HG02642 (cell line): ENCODE measurements around the gene OR52A5.
"Not testable (repeated sequence)": the region's sequence is repeated elsewhere in the genome, so short reads cannot be mapped to it uniquely, and the experiment has no call there.

Experiments
- ATAC-seq: cut with Tn5 transposase; IDR thresholded peaks from one replicate; pipeline ENCODE4 v1.9.1; 2021; ENCODE audit warnings: mild to moderate bottlenecking; ENCODE audit not compliant: unreplicated experiment, poor library complexity

Gene OR52A5

DNA sequence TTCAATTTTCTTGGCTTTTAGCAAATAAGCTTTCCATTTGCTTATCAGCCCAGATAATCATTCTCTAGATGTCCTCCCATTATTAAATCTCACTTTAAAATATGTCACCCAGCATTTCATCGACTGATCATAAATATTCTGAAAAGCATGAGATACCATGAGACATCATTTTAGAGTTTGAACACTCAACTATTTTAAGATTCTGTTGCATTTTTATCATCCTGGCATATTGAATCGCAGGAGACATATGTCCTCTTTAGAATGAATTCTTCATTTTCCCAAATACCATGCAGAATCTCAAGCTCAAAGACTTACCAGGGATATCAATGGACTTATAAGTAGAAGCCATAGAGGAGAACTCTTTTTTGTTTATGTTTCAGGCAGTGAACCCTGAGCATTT, at the start of gene OR52A5:
Gene OR52A5 (minus strand): TSS at position 361 of the 400 bp plus-strand sequence. CDS start 5,714 bp downstream, outside the sequence.
- no peak for ATAC-seq

DNA sequence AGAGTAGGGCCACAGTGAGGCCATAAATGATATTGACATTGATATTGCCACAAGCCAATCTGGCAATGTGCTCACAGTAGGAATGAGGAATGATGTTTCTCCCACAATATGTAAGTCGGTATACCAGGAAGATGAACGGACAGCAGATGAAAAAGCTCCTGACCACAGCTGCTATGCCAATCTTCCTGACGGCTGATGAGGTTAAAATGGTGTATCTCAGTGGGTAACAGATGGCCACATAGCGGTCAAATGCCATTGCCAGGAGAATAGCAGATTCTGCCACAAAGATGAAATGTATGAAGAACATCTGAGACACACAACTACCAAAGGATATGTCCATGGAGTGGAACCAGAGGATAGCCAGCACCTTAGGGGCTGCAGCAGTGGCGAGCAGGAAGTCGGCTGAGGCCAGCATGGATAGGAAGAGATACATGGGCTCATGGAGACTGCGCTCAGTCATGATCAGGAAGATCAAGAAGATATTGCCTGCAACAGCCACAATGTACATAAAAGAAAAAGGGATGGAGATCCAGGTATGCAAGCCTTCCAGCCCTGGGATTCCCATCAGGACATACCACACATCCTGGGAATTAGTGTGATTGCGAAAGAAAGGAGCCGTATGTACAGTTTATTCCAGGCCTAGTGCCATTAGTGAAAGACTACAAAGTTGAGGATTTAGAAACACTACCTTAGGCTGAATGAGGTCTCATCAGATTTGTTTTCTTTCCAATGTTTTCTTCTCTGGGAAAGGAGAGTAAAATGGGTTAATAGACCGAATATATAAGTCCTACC, 40.1 kb upstream of the OR52A5 start:
- no peak for ATAC-seq

DNA sequence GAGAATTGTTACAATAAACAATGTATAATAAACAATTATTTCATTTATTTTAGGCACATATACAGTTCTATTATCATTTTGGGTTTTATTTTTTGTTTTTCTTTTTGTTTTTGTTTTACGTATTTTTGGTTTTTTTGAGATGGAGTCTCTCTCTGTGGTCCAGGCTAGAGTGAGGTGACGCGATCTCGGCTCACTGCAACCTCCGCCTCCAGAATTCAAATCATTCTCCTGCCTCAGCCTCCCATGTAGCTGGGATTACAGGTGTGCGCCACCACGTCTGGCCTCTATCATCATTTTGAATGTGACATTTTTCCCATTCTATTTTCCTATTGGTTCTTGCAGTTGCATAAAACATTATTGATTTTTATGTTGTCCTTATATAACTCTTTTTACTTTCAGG, 36.8 kb upstream of the OR52A5 start:
- ATAC-seq: no peak

DNA sequence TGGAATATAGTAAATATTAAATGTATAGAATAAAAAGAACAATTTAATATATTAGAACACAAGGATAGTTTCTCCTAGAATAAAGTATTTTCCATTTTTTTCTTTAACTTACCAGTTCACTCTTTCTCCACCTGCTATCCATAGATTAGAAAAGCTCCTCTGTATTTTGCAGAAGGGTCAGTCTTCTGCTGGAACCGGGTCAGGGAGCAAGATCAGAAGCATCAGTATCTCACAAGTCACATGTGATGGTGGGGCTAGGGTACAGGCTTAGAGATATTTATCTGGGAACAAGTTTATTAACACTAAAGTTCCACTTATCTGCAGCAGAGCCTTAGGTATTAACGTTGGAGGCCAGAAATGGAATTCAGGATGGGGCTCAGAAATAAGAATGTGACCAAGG, 33.7 kb upstream of the OR52A5 start:
- ATAC-seq: no peak

DNA sequence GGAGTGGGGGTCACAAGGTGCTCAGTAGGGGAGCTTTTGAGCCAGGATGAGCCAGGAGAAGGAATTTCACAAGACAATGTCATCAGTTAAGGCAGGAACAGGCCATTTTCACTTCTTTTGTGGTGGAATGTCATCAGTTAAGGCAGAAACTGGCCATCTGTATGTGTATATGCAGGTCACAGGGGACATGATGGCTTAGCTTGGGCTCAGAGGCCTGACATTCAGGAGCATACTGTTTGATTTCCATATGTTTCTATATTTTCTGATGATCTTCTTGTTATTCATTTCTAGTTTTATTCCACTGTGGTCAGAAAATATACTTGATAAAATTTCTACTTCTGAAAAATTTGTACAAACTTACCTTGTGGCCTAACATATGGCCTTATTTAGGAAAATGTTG, 27.7 kb upstream of the OR52A5 start:
- not testable (repeated sequence) for ATAC-seq

DNA sequence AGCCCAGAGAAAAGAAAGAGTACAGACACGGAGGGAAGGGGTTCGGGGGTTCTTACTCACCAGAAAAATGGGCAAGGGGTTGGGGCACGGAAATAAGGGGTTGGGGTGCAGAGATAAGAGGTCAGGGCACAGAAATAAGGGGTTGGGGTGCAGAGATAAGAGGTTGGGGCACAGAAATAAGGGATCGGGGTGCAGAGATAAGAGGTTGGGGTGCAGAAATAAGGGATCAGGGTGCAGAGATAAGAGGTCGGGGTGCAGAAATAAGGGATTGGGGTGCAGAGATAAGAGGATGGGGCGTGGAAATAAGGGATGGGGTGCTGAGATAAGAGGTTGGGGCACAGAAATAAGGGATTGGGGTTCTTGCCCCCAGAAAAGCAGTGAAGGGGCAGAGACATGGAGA, 26.7 kb upstream of the OR52A5 start:
- not testable (repeated sequence) for ATAC-seq

DNA sequence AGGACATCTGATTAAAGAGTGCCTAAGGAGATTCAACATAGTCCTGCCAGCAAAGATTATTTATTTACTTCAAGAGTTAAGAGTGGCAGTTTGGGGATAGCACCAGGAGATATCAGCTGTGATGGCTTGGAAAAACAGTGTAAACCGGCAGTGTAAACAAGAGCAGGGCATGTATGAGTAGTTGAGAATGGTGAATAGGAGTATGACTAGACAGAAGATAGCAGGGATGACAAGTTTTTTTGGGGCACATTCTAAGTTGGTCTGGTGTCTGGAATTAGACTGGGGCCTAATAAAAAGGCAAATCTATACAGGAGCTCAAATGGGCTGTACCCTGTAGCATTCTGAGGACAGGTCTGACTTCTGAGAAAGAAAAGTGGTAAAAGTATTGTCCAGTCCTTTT, 22.9 kb upstream of the OR52A5 start:
- ATAC-seq: not testable (repeated sequence)

DNA sequence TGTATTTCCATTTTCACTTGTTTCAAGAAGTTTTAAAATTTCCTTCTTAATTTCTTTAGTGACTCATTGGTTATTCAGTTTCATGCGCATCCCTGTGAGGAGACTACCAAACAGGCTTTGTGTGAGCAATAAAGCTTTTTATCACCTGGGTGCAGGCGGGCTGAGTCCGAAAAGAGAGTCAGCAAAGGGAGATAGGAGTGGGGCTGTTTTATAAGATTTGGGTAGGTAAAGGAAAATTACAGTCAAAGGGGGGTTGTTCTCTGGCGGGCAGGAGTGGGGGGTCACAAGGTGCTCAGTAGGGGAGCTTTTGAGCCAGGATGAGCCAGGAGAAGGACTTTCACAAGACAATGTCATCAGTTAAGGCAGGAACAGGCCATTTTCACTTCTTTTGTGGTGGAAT, 22.1 kb upstream of the OR52A5 start:
- not testable (repeated sequence) for ATAC-seq

DNA sequence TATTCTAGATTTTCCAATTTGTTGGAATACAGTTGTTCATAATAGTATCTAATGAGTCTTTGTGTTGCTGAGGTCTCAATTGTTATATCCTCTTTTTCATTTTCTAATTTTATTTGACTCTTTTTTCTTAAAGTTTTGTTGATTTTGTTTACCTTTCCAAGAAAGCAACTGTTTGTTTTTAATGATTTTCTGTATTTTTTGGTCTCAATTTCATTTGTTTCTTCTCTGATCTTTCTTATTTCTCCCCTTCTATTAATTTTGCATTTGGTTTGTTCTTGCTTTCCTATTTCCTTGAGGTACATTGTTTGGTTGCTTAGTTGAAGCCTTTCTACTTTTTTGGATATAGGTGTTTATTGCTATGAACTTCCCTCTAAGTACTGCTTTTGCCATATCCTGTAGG, 21.6 kb upstream of the OR52A5 start:
- no peak for ATAC-seq

DNA sequence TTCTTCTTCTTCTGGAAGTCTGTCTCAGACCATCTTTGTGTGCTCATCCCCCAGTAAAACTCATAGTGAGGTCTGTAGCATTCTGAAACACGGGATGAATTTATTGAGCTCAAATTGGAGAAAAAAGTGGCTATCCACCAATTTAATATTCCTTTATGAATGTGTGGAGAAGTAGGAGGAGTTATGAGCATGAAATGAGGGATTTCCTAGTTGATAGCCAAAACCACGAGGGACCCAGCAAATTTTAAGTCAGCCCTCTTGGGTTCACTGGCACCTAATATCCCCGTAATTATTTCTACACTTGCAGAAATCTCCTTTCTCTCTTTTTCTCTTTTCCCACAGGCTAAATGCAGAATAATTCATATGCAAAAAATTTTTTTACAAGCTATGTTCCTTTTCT, 16.5 kb upstream of the OR52A5 start, which contains the start of gene OR52A1:
Gene OR52A1 (minus strand): TSS at position 101 of the 400 bp plus-strand sequence. CDS start 2,388 bp downstream, outside the sequence.
- no peak for ATAC-seq

DNA sequence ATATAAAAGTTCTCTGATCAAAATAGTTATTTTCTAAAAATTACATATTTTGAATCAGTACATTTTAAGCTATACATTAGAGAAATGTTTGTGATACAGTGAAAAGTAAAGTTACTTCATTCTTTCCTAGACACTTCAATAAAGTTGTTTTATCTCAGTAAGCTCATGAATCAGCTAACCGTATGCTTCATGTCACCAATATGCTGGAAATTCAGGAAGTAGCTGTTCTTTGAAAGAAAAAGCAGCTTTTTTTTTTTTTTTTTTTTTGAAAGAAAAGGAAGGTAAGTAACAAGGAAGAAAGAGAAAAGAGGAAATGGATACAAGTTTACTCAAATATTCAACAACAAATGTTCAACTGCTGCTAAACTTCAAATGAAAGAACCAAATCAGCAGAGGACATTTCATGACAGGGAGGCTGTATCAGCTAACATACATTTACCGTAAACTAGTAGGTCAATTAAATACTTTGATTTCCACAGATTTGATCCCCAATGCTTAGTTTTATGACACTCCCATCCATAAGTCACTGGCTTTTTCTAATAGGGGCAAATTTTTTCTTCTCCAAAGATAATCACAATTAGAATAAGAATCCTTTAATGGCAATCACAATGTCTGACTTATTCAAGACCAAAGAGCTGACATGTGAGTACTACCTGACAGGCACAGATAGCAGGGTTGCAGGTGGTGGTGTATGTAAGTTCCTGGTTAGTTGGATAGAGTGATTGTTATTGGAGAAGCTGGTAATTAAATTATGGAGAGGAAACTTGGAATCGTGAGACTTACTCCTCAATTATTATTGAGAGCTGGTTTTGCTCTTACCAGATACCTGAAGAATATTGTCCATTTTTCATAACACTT, 15.6 kb upstream of the OR52A5 start:
- ATAC-seq: no peak

DNA sequence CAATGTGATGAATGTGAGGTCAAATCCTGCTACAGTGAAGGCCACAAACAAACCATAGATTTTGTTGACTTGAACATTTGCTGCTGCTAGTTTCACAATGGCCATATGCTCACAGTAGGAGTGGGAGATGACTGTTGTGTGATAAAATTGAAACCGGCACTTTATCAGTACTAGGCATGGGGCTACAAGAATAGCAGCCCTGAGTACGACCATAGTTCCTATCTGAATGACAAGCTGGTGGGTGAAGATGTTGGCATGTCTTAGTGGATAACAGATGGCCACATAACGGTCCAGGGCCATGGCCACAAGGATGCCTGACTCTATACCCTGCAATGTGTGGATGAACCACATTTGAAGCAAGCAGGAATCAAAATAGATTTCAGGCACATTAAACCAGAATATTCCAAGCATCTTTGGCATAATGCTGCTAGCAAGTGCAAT, 13.6 kb upstream of the OR52A5 start:
- ATAC-seq: no peak

DNA sequence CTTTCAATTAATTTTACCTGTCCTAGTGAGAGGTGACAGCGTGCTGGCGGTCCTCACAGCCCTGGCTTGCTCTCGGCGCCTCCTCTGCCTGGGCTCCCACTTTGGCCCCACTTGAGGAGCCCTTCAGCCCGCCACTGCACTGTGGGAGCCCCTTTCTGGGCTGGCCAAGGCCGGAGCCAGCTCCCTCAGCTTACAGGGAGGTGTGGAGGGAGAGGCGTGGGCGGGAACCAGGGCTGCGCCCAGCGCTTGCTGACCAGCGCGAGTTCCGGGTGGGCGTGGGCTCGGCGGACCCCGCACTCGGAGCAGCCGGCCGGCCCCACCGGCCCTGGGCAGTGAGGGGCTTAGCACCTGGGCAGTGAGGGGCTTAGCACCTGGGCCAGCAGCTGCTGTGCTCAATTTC, 6.0 kb upstream of the OR52A5 start:
- not testable (repeated sequence) for ATAC-seq

DNA sequence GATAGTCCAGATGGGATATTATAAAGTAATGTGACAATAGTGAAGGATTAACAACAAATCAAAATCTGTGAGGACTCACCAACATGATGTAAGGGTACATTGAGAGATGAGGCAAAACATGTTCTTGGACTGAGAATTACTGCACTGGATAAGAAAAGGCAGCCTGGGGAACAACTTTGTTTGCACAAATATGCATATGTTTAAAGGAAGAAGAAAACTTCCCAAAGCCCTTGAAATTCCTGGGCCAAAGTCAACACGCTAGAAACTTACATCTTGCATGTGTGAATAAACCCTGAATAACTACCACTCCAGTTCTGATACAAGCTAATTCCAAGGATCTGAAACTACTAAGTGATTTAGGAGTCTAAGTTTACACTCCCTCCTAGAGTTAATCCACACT, 1.1 kb downstream of the OR52A5 start:
- ATAC-seq: no peak

DNA sequence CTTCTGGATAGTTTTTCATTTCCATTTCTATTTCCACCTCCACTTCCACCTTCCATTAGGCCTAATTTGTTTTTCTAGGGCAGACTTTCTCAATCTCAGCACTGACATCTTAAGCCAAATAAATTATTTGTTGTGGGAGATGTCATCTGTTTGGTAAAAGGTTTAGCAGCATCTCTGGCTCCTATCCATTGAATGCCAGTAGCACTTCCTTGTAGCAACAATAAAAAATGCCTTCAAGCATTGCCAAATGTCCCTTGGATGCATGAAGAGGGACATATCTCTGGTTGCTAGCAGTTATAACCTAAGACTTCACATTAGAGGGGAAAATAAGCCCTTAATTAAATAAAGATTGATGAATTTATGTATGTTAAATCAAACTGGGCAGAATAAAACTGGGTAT, 1.9 kb downstream of the OR52A5 start:
- ATAC-seq: no peak

DNA sequence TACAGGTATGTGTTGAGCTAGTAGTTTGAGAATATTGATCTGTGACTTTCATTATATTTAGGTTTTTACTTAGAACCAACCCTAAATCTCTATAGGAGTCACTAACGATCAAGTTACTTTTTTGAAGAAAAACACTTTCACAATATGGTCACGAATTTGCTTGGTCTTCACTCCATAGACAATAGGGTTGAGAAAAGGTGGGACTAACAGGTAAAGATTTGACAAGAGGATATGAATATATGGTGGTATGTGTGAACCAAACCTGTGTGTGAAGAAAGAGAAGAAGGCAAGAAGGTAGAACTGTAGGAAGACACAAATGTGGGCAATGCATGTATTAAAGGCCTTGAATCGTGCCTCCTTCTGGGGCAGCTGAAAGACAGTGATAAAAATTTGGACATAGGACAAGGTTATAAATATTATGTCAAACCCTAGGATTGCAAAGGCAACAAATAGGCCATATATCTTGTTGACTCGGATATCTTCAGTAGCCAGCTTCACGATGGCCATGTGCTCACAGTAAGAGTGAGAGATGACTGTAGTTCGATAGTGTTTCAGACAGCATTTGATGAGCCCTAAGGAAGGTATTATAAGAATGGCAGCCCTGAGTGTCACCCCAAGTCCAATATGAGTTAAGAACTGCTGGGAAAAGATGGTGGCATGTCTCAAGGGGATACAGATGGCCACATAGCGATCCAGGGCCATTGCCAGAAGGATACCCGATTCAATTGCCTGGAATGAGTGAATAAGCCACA, 6.4 kb downstream of the OR52A5 start:
- no peak for ATAC-seq

DNA sequence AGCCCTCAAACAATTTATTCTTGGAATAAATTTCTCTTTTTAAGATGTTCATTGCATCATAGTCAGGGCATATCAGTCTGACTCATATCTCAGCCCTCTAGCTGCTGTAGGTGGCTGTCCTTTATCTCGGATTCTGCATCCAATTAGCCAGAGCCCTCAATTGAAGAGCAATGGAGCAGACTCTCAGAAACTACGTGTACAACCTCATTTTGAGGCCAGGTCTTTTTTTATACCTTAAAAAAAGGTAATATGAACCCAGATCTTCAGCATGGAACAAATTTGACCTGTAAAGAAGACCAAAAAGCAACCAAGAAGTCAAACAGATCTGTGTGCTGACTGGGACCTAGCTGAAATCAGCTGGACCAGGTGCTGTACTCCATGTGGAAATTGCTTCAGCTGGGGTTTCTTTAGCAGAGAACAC, 8.7 kb downstream of the OR52A5 start:
- ATAC-seq: no peak

DNA sequence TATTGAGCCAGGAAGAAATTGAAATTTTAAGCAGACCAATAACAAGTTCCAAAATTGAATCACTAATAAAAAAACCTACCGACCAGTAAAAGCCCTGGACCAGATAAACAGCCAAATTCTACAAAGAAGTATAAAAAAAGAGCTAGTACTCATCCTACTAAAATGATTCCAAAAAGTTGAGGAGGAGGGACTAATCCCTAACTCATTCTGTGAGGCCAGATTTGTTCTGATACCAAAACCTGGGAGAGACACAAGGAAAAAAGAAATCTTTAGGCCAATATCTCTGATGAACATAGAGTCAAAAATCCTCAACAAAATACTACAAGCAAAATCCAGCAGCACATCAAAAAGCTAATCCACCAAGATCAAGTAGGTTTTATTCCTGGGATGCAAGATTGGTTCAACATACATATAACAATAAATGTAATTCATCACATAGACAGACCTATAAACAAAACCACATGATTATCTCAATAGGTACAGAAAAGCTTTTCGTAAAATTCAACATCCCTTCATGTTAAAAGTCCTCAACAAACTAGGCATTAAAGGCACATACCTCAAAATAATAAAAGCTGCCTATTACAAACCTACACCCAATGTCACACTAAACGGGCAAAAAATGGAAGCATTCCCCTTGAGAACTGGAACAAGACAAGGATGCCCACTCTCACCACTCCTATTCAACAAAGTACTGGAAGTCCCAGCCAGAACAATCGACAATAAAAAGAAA, 13.1 kb downstream of the OR52A5 start:
- ATAC-seq: no peak

DNA sequence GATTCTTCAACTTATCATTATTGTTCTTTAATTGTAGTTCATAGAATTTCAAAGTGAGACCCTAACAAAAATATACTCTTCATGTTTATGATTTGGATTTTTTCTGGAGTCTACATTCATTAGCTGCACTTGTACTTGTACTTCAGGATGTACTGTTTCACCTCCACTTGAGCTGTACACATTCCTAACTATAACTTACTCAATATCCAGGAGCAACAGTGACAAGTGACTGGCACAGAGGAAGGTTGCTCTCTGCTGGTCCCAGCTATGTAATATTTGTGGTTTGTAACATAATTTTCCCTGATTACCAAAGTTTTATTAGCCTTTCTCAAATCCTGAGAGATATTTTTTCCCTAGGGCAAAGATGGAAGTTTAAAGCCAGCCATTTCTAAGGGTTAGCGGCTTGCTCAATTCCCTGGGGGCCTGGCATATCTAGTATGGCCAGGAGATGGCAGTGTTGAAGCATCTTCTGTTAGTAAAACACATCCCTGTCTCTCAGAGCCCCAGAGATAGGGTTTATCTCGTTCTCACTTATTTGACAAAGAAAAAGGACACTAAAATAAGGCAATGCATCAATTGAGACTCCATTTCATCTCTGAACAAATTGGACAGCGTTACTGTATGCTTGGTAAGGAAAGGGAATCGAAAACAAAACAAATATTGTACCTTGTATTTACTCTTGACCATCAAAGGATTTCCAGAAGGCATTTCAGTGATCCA, 14.2 kb downstream of the OR52A5 start:
- ATAC-seq: peak; percentile 92
